ENCODE results near the gene APOBEC3H.

Gene APOBEC3H

DNA sequence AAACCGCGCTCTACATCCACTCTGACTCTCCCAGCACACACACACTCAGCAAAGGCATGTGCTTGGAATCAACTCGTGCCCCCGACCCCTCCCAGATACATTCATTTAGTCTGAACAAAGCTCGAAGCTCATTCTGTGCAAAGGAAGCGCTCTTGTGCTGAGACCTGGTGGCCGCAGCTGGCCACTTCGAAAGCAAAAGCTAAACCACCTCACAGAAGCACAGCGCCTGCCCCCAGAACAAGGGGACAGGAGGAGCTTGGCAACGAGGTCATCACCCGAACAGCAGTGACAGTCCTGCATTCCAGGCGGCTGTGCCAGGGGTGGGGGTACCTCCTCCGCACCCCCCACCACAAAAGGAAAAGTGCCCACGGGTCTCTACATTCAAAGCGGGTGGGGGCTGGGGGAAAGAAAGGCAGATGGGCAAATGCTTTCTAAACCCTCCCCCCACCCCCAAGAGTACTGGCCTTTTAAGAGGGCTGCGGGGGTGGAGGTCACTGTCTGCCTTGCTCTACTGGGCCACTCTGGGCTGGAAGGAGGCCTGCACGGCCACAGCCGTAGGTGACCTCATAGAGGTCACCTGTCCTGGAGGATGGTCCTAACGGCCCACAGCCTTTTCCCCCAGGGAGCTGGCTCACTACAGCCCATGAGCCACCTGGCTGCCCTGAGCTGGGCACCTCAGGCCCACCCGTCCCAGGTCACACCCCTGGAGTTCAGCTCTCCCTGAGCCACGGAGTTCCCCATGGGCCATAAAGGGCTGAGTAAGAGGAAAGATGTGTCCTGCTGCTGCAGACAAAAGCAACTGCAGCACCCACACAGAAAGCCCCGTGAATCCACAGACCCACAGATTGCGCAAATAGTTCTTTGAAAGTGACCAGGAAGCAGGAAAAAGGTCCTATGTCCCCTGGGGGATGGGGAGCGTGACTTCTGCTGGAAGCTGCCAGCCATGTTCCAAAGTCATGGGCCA, 34.1 kb downstream of the APOBEC3H start:
- TF ChIP-seq, protein P1, sequence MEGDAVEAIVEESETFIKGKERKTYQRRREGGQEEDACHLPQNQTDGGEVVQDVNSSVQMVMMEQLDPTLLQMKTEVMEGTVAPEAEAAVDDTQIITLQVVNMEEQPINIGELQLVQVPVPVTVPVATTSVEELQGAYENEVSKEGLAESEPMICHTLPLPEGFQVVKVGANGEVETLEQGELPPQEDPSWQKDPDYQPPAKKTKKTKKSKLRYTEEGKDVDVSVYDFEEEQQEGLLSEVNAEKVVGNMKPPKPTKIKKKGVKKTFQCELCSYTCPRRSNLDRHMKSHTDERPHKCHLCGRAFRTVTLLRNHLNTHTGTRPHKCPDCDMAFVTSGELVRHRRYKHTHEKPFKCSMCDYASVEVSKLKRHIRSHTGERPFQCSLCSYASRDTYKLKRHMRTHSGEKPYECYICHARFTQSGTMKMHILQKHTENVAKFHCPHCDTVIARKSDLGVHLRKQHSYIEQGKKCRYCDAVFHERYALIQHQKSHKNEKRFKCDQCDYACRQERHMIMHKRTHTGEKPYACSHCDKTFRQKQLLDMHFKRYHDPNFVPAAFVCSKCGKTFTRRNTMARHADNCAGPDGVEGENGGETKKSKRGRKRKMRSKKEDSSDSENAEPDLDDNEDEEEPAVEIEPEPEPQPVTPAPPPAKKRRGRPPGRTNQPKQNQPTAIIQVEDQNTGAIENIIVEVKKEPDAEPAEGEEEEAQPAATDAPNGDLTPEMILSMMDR (IDR thresholded peaks at IDR 0.05; ENCODE audit: low read depth, low read length): no peak
- no peak for DNase-seq (ENCODE audit: extremely low read depth, low read depth)

GRCh38 chr22:39132281-39132680, 35.2 kb downstream of the APOBEC3H start:
- no peak for DNase-seq (ENCODE audit: extremely low read depth, low read depth)
- TF ChIP-seq, protein P1 (IDR thresholded peaks at IDR 0.05; ENCODE audit: low read depth, low read length): no peak

GRCh38 chr22:39132871-39133524, 36.0 kb downstream of the APOBEC3H start:
- DNase-seq (ENCODE audit: extremely low read depth, low read depth): no peak
- TF ChIP-seq, protein P1 (IDR thresholded peaks at IDR 0.05; ENCODE audit: low read depth, low read length): no peak

- TF ChIP-seq, protein P1 (IDR thresholded peaks at IDR 0.05; ENCODE audit: low read depth, low read length): no peak
- DNase-seq (ENCODE audit: extremely low read depth, low read depth): no peak
Observed at GRCh38 chr22:39133871-39134270, 36.8 kb downstream of the APOBEC3H start.

DNA sequence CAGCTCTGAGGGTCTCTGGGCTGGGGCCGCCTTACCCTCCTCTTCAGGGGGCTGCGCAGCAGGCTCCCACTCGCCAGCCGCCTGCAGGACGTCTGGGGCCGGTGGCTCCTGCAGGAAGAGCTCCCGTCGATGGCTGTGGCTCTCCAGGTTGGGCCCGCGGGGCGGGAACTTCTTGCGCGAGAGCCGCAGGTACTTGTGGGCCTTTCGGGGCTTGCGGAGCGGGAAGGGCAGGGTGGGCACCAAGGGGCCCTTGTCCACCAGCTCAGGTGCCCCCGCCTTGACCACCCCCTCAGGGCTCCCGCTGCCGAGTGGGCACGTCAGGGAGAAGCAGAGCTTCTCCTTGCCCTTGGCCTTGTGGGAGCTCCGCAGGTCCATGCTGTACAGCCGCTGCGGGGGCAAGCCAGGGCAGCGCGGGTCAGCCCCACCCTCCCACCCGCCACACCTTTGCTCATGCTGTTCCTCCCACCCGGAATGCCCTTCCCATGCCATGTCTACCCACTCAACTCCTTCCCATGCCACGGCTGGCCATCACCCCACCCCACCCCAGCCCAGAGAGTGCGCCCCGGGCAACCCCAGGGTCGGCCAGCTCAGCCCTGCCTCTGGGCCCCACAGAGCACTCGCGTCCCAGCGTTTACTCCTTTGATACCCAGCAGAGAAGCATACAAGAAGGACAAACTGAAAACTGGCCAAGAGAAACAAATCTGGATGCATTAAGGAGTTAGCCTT, 37.5 kb downstream of the APOBEC3H start:
- TF ChIP-seq, protein P1 (IDR thresholded peaks at IDR 0.05; ENCODE audit: low read depth, low read length): no peak
- DNase-seq (ENCODE audit: extremely low read depth, low read depth): no peak

DNA sequence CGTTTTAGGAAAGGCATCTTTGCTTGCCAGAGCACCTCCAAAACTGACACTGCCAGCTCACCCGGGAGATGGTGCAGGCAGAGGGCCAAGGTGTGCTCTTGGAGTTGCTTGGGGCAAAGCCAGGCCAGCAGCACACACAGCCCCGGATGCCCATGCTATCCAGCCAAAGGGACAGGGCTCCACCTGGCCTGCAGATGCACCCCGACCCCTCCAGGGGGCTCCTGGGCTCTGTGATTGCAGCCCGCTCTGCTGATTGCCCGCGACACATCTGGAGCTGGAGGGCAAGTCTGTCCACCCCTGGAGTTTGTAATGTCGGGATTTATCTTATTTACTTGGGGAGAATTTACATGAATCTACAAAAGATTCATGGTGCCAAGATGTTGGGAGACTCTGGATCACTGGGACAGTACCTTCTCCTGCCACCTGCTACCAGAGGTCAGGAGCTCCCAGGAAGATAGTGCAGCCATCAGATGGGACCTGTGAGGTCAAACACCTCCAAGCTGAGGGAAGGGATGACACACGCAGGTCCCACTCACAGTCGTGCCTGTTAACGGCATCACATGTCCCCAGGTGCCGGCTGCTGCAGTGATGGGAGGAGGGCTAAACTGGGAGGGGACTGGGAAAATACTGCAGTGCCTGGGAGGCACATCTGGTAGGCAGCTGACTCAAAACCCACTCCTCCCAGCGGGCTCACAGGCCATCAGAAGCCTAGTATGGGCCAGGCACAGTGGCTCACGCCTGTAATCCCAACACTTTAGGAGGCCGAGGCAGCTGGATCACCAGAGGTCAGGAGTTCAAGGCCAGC, 38.2 kb downstream of the APOBEC3H start:
- no peak for DNase-seq (ENCODE audit: extremely low read depth, low read depth)
- TF ChIP-seq, protein P1 (IDR thresholded peaks at IDR 0.05; ENCODE audit: low read depth, low read length): peak; percentile 43
